Neural progenitor cell (in vitro differentiated cells): ENCODE data around the gene ATP5IF1.

Source experiments
- CTCF ChIP-seq: fragments of 200-600 bp; sonication (generic); IDR thresholded peaks from 2 replicates; pipeline ENCODE4 v1.5.1; 2017; ENCODE audit warnings: antibody characterized with exemption, mild to moderate bottlenecking
- EZH2 ChIP-seq: fragments of 200-600 bp; sonication (generic); IDR thresholded peaks from 2 replicates; pipeline ENCODE4 v1.6.1; 2017; ENCODE audit warnings: antibody characterized with exemption, mild to moderate bottlenecking, moderate library complexity
- EZH2phosphoT487 ChIP-seq: fragments of 200-600 bp; sonication (generic); IDR thresholded peaks from 2 replicates; pipeline ENCODE4 v1.6.1; 2017; ENCODE audit warnings: antibody characterized with exemption

GRCh38 chr1:28199328-28200233 lies 36.3 kb upstream of the ATP5IF1 start:
- no peak for TF ChIP-seq CTCF
- no peak for TF ChIP-seq EZH2
- TF ChIP-seq EZH2phosphoT487, result no peak
